Measurements from ENCODE around the gene PLPP4. TPM values are rescaled to one million over a fixed set of nuclear protein-coding genes. Genes with fewer than 3 reads are reported as not detected.

PLPP4 gene
- total RNA-seq, 4 donors from 2014 or later = 2.5 TPM; not detected in 3

DNA sequence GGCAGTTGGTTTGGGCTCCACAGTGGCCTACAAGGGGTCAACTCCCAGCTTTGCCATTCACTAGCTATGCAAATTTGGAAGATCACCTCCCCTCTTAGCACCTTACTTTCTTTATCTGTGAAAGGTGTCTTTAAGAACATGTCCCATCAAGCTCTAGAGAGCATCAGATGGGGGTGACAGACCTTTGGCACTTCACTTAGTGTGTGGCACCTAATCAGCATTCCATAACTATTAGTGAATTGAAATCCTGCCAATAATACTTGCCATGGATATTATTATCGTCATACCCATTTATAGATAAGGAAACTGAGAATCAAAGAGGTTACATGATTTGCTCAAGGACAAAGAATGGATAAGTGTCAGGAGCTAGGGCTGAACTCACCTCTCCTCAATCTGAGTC is 51.9 kb downstream of the PLPP4 start:
- WGBS, 2 donors (ENCODE audit: low coverage in 1 of 2) = 83% methylated on average over 1 of the region's 1 CpG

DNA sequence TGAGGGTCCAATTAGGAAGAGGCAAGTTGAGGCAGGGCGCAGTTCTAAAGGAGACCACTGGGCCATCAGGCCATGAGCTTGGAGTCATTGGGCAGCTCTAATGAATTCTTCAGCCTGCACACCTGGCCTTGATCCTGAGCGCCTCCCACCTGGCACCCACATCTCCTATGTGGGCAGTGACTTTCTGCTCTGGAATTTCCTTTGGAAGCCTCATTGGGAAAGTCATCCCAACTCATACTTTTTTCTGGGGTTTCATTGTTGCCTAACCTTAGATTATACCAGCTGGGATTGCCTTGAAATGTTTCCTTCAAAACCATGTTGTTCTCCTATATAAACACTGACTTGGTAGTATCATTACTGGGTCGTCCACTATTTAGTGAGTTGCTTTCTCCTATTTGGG is 54.1 kb downstream of the PLPP4 start:
- peaks cover 11% of the 10 kb centered on the region for H3K27me3 ChIP-seq
- WGBS, 2 donors (ENCODE audit: low coverage in 1 of 2) = 65 to 69% methylated on average over 2 of the region's 3 CpGs
- H3K4me1 ChIP-seq = no peaks in the 10 kb centered on the region
- no peak overlapping the region for H3K27ac ChIP-seq
- no peak for ATAC-seq
- H3K36me3 ChIP-seq = no peaks in the 10 kb centered on the region
- H3K9me3 ChIP-seq = no peaks in the 10 kb centered on the region
- TF ChIP-seq EP300 (IDR thresholded peaks at IDR 0.05) (no peak), POLR2A (IDR thresholded peaks at IDR 0.05) (no peak), POLR2AphosphoS5 (IDR thresholded peaks at IDR 0.05) (no peak)
- TF ChIP-seq, protein P1, sequence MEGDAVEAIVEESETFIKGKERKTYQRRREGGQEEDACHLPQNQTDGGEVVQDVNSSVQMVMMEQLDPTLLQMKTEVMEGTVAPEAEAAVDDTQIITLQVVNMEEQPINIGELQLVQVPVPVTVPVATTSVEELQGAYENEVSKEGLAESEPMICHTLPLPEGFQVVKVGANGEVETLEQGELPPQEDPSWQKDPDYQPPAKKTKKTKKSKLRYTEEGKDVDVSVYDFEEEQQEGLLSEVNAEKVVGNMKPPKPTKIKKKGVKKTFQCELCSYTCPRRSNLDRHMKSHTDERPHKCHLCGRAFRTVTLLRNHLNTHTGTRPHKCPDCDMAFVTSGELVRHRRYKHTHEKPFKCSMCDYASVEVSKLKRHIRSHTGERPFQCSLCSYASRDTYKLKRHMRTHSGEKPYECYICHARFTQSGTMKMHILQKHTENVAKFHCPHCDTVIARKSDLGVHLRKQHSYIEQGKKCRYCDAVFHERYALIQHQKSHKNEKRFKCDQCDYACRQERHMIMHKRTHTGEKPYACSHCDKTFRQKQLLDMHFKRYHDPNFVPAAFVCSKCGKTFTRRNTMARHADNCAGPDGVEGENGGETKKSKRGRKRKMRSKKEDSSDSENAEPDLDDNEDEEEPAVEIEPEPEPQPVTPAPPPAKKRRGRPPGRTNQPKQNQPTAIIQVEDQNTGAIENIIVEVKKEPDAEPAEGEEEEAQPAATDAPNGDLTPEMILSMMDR (IDR thresholded peaks at IDR 0.05) = no peak
- no peak overlapping the region for H3K4me3 ChIP-seq

More for the DNA sequence above, 51.9 kb downstream of the PLPP4 start:
- TF ChIP-seq EP300 (IDR thresholded peaks at IDR 0.05) (no peak), POLR2AphosphoS5 (IDR thresholded peaks at IDR 0.05) (no peak), POLR2A (IDR thresholded peaks at IDR 0.05) (no peak)
- TF ChIP-seq, protein P1 (IDR thresholded peaks at IDR 0.05) = no peak
- no peaks in the 10 kb centered on the region for H3K9me3 ChIP-seq
- H3K4me3 ChIP-seq = no peak overlapping the region
- no peak for ATAC-seq
- no peaks in the 10 kb centered on the region for H3K4me1 ChIP-seq
- no peak overlapping the region for H3K27ac ChIP-seq
- H3K27me3 ChIP-seq = peaks cover 3% of the 10 kb centered on the region
- no peaks in the 10 kb centered on the region for H3K36me3 ChIP-seq

- ATAC-seq = no peak
- peaks cover 11% of the 10 kb centered on the region for H3K27me3 ChIP-seq
- 40 to 62% methylated on average over 3 of the region's 3 CpGs for WGBS, 2 donors (ENCODE audit: low coverage in 1 of 2)
- H3K9me3 ChIP-seq = no peaks in the 10 kb centered on the region
- TF ChIP-seq, protein P1 (IDR thresholded peaks at IDR 0.05) = no peak
- TF ChIP-seq EP300 (IDR thresholded peaks at IDR 0.05) = no peak
- TF ChIP-seq POLR2A (IDR thresholded peaks at IDR 0.05) = no peak
- TF ChIP-seq POLR2AphosphoS5 (IDR thresholded peaks at IDR 0.05) = no peak
- no peak overlapping the region for H3K4me3 ChIP-seq
- H3K27ac ChIP-seq = no peak overlapping the region
- H3K36me3 ChIP-seq = no peaks in the 10 kb centered on the region
- H3K4me1 ChIP-seq = no peaks in the 10 kb centered on the region
Observed at GRCh38 chr10:120513307-120513796, 56.3 kb downstream of the PLPP4 start.

DNA sequence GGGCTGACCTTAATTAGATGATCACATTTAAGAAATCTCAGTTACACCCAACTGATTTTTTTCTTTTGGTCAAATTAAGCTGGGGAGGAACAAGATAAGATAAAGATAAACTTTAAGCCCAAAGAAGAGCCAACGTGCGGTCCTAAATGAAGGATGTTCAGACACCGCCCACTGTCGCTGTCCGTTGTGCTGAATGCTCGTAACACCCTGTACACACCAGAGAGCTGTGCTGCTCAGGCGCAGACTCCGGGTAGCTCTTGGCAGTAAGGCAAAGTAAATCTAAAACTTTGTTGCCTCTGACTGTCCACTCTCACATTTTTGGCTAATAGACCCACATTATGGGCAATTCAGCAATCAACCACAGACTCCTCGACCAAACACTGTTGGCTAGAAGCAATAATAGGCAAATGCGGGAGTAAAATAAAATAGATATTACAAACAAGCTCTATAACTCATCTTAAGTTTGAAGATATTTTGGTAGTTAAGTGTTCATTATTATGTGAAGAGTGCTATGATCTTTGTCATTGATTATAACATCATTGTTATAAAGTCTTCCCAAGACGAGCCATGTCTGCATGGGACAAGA is 57.1 kb downstream of the PLPP4 start:
- Histone ChIP-seq H3K27ac (no peak overlapping the region), H3K4me1 (no peaks in the 10 kb centered on the region), H3K27me3 (peaks cover 11% of the 10 kb centered on the region), H3K4me3 (no peak overlapping the region), H3K9me3 (no peaks in the 10 kb centered on the region), H3K36me3 (no peaks in the 10 kb centered on the region)
- TF ChIP-seq EP300 (IDR thresholded peaks at IDR 0.05) (no peak), POLR2A (IDR thresholded peaks at IDR 0.05) (no peak), POLR2AphosphoS5 (IDR thresholded peaks at IDR 0.05) (no peak)
- TF ChIP-seq, protein P1 (IDR thresholded peaks at IDR 0.05) = no peak
- no peak for ATAC-seq
- WGBS, 2 donors (ENCODE audit: low coverage in 1 of 2) = 22 to 31% methylated on average over 8 to 11 of the region's 11 CpGs

DNA sequence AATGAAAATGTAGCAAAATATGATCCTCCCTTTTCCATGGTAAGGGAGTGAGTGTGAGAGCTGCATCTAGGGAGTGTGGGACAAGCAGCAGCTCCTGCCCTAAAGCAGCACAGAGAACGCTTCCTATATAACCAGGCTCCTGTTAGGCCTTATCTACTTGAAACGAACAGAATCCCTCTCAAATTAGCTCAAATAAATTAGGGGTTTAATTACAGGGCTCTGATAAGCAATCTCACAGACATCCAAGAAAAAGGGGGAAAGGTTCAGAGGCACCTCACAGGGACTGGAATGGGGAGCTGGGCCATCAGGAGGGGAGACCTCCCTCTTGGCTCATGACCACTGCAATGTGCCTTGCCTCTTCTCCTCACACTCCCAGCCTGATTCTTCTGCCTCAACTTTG is 57.9 kb downstream of the PLPP4 start:
- WGBS, 2 donors (ENCODE audit: low coverage in 1 of 2) = 14% methylated on average over 1 of the region's 2 CpGs; no CpG with 5 or more reads in 1 of the 2 donors
- Histone ChIP-seq H3K9me3 (no peaks in the 10 kb centered on the region), H3K4me3 (no peak overlapping the region), H3K27ac (no peak overlapping the region), H3K27me3 (peaks cover 11% of the 10 kb centered on the region), H3K4me1 (no peaks in the 10 kb centered on the region), H3K36me3 (no peaks in the 10 kb centered on the region)
- TF ChIP-seq EP300 (IDR thresholded peaks at IDR 0.05) (no peak), POLR2AphosphoS5 (IDR thresholded peaks at IDR 0.05) (no peak), POLR2A (IDR thresholded peaks at IDR 0.05) (no peak)
- TF ChIP-seq, protein P1 (IDR thresholded peaks at IDR 0.05) = no peak
- ATAC-seq = no peak
